Measurements from ENCODE around the gene POLG. TPM values are rescaled to one million over a fixed set of nuclear protein-coding genes. Genes with fewer than 3 reads are reported as not detected.

The POLG gene
- total RNA-seq, 4 donors from 2014 or later, result 40.5 to 57.3 (median 49.2) TPM

GRCh38 chr15:89305395-89305794 lies 29.2 kb downstream of the POLG start:
- Histone ChIP-seq H3K4me1 (no peaks in the 10 kb centered on the region), H3K27me3 (no peaks in the 10 kb centered on the region), H3K9me3 (no peaks in the 10 kb centered on the region), H3K4me3 (no peak overlapping the region), H3K27ac (no peak overlapping the region), H3K36me3 (peaks cover 0 to 7% of the 10 kb centered on the region in 2 donors)
- 100% methylated on average over 1 of the region's 3 CpGs for WGBS, 2 donors (ENCODE audit: low coverage in 1 of 2)
- TF ChIP-seq POLR2A (IDR thresholded peaks at IDR 0.05) (no peak), CTCF (IDR thresholded peaks at IDR 0.05) (no peak), EP300 (IDR thresholded peaks at IDR 0.05) (no peak), POLR2AphosphoS5 (IDR thresholded peaks at IDR 0.05) (no peak)
- ATAC-seq, result no peak

GRCh38 chr15:89303986-89304385 lies 30.6 kb downstream of the POLG start:
- no peak overlapping the region for H3K4me3 ChIP-seq
- no peak for ATAC-seq
- H3K27me3 ChIP-seq, result no peaks in the 10 kb centered on the region
- no peaks in the 10 kb centered on the region for H3K9me3 ChIP-seq
- TF ChIP-seq POLR2A (IDR thresholded peaks at IDR 0.05) (no peak), CTCF (IDR thresholded peaks at IDR 0.05) (no peak), EP300 (IDR thresholded peaks at IDR 0.05) (no peak), POLR2AphosphoS5 (IDR thresholded peaks at IDR 0.05) (no peak)
- H3K36me3 ChIP-seq, result peaks cover 0 to 7% of the 10 kb centered on the region in 2 donors
- no peaks in the 10 kb centered on the region for H3K4me1 ChIP-seq
- 86 to 94% methylated on average over 2 of the region's 2 CpGs for WGBS, 2 donors (ENCODE audit: low coverage in 1 of 2)
- no peak overlapping the region for H3K27ac ChIP-seq

GRCh38 chr15:89301304-89302089 lies 33.1 kb downstream of the POLG start:
- no peaks in the 10 kb centered on the region for H3K27me3 ChIP-seq
- no peak for ATAC-seq
- H3K4me3 ChIP-seq, result no peak overlapping the region
- TF ChIP-seq POLR2AphosphoS5 (IDR thresholded peaks at IDR 0.05), result no peak
- no peak for TF ChIP-seq CTCF (IDR thresholded peaks at IDR 0.05)
- TF ChIP-seq EP300 (IDR thresholded peaks at IDR 0.05), result no peak
- TF ChIP-seq POLR2A (IDR thresholded peaks at IDR 0.05), result no peak
- no peaks in the 10 kb centered on the region for H3K4me1 ChIP-seq
- H3K27ac ChIP-seq, result no peak overlapping the region
- H3K36me3 ChIP-seq, result peaks cover 0 to 7% of the 10 kb centered on the region in 2 donors
- 75 to 79% methylated on average over 2 of the region's 5 CpGs for WGBS, 2 donors (ENCODE audit: low coverage in 1 of 2)
- no peaks in the 10 kb centered on the region for H3K9me3 ChIP-seq

- no peak for ATAC-seq
- Histone ChIP-seq H3K27me3 (no peaks in the 10 kb centered on the region), H3K27ac (no peak overlapping the region), H3K4me3 (no peak overlapping the region), H3K4me1 (no peaks in the 10 kb centered on the region), H3K9me3 (no peaks in the 10 kb centered on the region), H3K36me3 (peaks cover 0 to 7% of the 10 kb centered on the region in 2 donors)
- TF ChIP-seq EP300 (IDR thresholded peaks at IDR 0.05) (no peak), POLR2AphosphoS5 (IDR thresholded peaks at IDR 0.05) (no peak), CTCF (IDR thresholded peaks at IDR 0.05) (peak in 1 of 4 experiments; percentile 22), POLR2A (IDR thresholded peaks at IDR 0.05) (no peak)
These were observed 34.7 kb downstream of the POLG start for GRCh38 chr15:89299896-89300295.

- no peak for ATAC-seq
- peaks cover 0 to 5% of the 10 kb centered on the region in 2 donors for H3K36me3 ChIP-seq
- no peak overlapping the region for H3K27ac ChIP-seq
- H3K27me3 ChIP-seq, result no peaks in the 10 kb centered on the region
- H3K9me3 ChIP-seq, result no peaks in the 10 kb centered on the region
- TF ChIP-seq CTCF (IDR thresholded peaks at IDR 0.05) (no peak), EP300 (IDR thresholded peaks at IDR 0.05) (no peak), POLR2AphosphoS5 (IDR thresholded peaks at IDR 0.05) (no peak), POLR2A (IDR thresholded peaks at IDR 0.05) (no peak)
- no peak overlapping the region for H3K4me3 ChIP-seq
- H3K4me1 ChIP-seq, result no peaks in the 10 kb centered on the region
- 88 to 94% methylated on average over 1 to 2 of the region's 2 CpGs for WGBS, 2 donors (ENCODE audit: low coverage in 1 of 2)
These were observed 41.6 kb downstream of the POLG start for GRCh38 chr15:89293012-89293411.
